Measurements from ENCODE around the gene PIK3R3. TPM values are rescaled to one million over a fixed set of nuclear protein-coding genes. Genes with fewer than 3 reads are reported as not detected.

Gene PIK3R3
- total RNA-seq, 1 experiment from 2014 or later: 36.3 TPM

- CTCF ChIA-PET: no interaction called here
- BruUV-seq (replicated peaks): no TSS peak
- no peaks in the 10 kb centered on the region for H3K27me3 ChIP-seq (ENCODE audit: control insufficient read depth, insufficient read depth, low read length)
- H3K36me3 ChIP-seq (ENCODE audit: control insufficient read depth, insufficient read depth, low read length): peaks cover 2% of the 10 kb centered on the region; the same call in 1 of the 2 replicates
- H3K4me1 ChIP-seq (ENCODE audit: control insufficient read depth, insufficient read depth, low read length): no peaks in the 10 kb centered on the region
- DNase-seq (ENCODE audit: low read depth, low spot score) (no peak), ATAC-seq (no peak)
- in situ Hi-C loops (cut with HindIII; ENCODE audit: low pct_unique_long_range_greater_than_20kb, low sequenced_read_pairs): no loop called here
- intact Hi-C loops (cut with micrococcal nuclease; ENCODE audit: unreplicated experiment): no loop called here
- no peaks in the 10 kb centered on the region for H3K9me3 ChIP-seq (ENCODE audit: control insufficient read depth, insufficient read depth, low read depth, low read length)
- POLR2A ChIA-PET: no interaction called here
- no peak overlapping the region for H3K4me3 ChIP-seq (ENCODE audit: low read depth in 2 of 2, low read length in 2 of 2)
- no peak overlapping the region for H3K27ac ChIP-seq (ENCODE audit: low read length)
- no peak for TF ChIP-seq TCF7L2 (IDR thresholded peaks at IDR 0.05; ENCODE audit: low read depth, low read length)
- no peak for TF ChIP-seq SIN3A (IDR thresholded peaks at IDR 0.05; ENCODE audit: borderline replicate concordance, insufficient read depth, low read depth, low read length)
Observed at GRCh38 chr1:46017876-46018503, 114.4 kb downstream of the PIK3R3 start.

GRCh38 chr1:46013581-46013980 lies 118.8 kb downstream of the PIK3R3 start:
- Histone ChIP-seq H3K36me3 (ENCODE audit: control insufficient read depth, insufficient read depth, low read length) (peaks cover 2% of the 10 kb centered on the region; the same call in 1 of the 2 replicates), H3K27me3 (ENCODE audit: control insufficient read depth, insufficient read depth, low read length) (no peaks in the 10 kb centered on the region), H3K27ac (ENCODE audit: low read length) (no peak overlapping the region), H3K4me1 (ENCODE audit: control insufficient read depth, insufficient read depth, low read length) (no peaks in the 10 kb centered on the region), H3K9me3 (ENCODE audit: control insufficient read depth, insufficient read depth, low read depth, low read length) (no peaks in the 10 kb centered on the region), H3K4me3 (ENCODE audit: low read depth in 2 of 2, low read length in 2 of 2) (no peak overlapping the region)
- ChIA-PET CTCF (no interaction called here), POLR2A (no interaction called here)
- in situ Hi-C loops (cut with HindIII; ENCODE audit: low pct_unique_long_range_greater_than_20kb, low sequenced_read_pairs): no loop called here
- TF ChIP-seq REST (IDR thresholded peaks at IDR 0.05; ENCODE audit: insufficient read depth in 1 of 2, low read depth in 2 of 2, low read length in 1 of 2): no peak
- no peak for TF ChIP-seq TCF7L2 (IDR thresholded peaks at IDR 0.05; ENCODE audit: low read depth, low read length)
- TF ChIP-seq POLR2AphosphoS5 (IDR thresholded peaks at IDR 0.05; ENCODE audit: low read depth, low read length): no peak
- no peak for TF ChIP-seq CTCF (IDR thresholded peaks at IDR 0.05)
- no peak for TF ChIP-seq SIN3A (IDR thresholded peaks at IDR 0.05; ENCODE audit: borderline replicate concordance, insufficient read depth, low read depth, low read length)
- intact Hi-C loops (cut with micrococcal nuclease; ENCODE audit: unreplicated experiment): no loop called here
- ATAC-seq (no peak), DNase-seq (ENCODE audit: low read depth, low spot score) (no peak)
- BruUV-seq (replicated peaks): no TSS peak

GRCh38 chr1:46012236-46012635 lies 120.2 kb downstream of the PIK3R3 start:
- POLR2A ChIA-PET: no interaction called here
- CTCF ChIA-PET: interaction anchor here (0.6 kb wide), 1 partner anchor 1222 kb away, joined by 3 read pairs; no protein-coding TSS in a partner anchor
- Histone ChIP-seq H3K4me1 (ENCODE audit: control insufficient read depth, insufficient read depth, low read length) (no peaks in the 10 kb centered on the region), H3K4me3 (ENCODE audit: low read depth in 2 of 2, low read length in 2 of 2) (no peak overlapping the region), H3K9me3 (ENCODE audit: control insufficient read depth, insufficient read depth, low read depth, low read length) (no peaks in the 10 kb centered on the region), H3K36me3 (ENCODE audit: control insufficient read depth, insufficient read depth, low read length) (peaks cover 5% of the 10 kb centered on the region; the same call in 1 of the 2 replicates), H3K27me3 (ENCODE audit: control insufficient read depth, insufficient read depth, low read length) (no peaks in the 10 kb centered on the region), H3K27ac (ENCODE audit: low read length) (no peak overlapping the region)
- ATAC-seq (no peak), DNase-seq (ENCODE audit: low read depth, low spot score) (no peak)
- no TSS peak for BruUV-seq (replicated peaks)
- in situ Hi-C loops (cut with HindIII; ENCODE audit: low pct_unique_long_range_greater_than_20kb, low sequenced_read_pairs) (no loop called here), intact Hi-C loops (cut with micrococcal nuclease; ENCODE audit: unreplicated experiment) (no loop called here)
- TF ChIP-seq SIN3A (IDR thresholded peaks at IDR 0.05; ENCODE audit: borderline replicate concordance, insufficient read depth, low read depth, low read length): no peak
- no peak for TF ChIP-seq REST (IDR thresholded peaks at IDR 0.05; ENCODE audit: insufficient read depth in 1 of 2, low read depth in 2 of 2, low read length in 1 of 2)
- no peak for TF ChIP-seq CTCF (IDR thresholded peaks at IDR 0.05)
- no peak for TF ChIP-seq POLR2AphosphoS5 (IDR thresholded peaks at IDR 0.05; ENCODE audit: low read depth, low read length)
- TF ChIP-seq TCF7L2 (IDR thresholded peaks at IDR 0.05; ENCODE audit: low read depth, low read length): no peak

Data from Panc1 (cell line).